NB4 (cell line): Measurements from ENCODE around the gene PI3.

Experiments
- CTCF ChIP-seq: IDR thresholded peaks from one replicate; pipeline ENCODE4 v1.5.1; 2012; ENCODE audit warnings: low read depth, low read length
- MAX ChIP-seq: IDR thresholded peaks from 2 replicates; pipeline ENCODE4 v1.6.1; 2011; ENCODE audit warnings: low read depth, low read length
- MYC ChIP-seq: IDR thresholded peaks from 2 replicates; pipeline ENCODE4 v1.6.1; 2011; ENCODE audit warnings: low read depth, low read length
- POLR2A ChIP-seq: IDR thresholded peaks from 2 replicates; pipeline ENCODE4 v1.6.1; 2011; ENCODE audit warnings: mild to moderate bottlenecking; ENCODE audit not compliant: insufficient read length; ENCODE audit errors: extremely low read depth

GRCh38 chr20:45156713-45157112 is 18.0 kb upstream of the PI3 start:
- TF ChIP-seq CTCF = no peak
- TF ChIP-seq POLR2A = no peak
- no peak for TF ChIP-seq MAX
- TF ChIP-seq MYC = no peak
